RPMI8226 (cell line): Measurements from ENCODE around the gene PRR33.

Experiments
- DNase-seq: peaks from one replicate; pipeline ENCODE4 v3.0.0-alpha.2; 2015

PRR33 gene

DNA sequence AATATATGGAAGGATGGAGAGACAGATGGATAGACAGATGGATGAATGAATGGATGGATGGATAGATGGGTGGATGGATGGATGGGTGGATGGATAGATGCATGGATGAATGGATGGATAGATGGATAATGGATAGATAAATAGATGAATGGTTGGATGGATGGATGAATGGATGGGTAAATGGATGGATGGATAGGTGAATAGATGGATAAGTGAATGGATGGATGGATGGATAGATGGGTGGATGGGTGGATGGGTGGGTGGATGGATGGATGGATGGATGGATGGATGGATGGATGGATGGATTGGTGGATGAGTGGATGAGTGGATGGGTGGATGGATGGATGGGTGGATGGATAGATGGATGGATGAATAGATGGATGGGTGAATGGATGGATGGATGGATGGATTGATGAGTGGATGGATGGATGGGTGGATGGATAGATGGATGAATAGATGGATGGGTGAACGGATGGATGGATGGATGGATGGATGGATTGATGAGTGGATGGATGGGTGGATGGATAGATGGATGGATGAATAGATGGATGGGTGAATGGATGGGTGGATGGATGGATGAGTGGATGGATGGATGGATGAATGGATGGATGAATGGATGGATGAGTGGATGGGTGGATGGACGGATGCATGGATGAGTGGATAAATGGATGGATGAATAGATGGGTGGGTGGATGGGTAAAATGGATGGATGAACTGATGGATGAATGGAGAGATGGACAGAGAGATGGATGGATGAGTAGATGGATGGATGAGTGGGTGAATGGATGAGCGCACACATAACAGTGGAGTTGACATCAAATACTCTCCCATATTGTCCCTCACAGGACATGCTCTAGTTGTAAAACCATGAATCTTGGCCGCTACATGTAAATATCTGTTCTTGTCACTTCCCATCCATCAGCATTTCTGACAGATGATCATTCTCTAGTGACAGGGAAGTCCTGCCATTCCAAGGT, 30.0 kb downstream of the PRR33 start:
- no peak for DNase-seq

DNA sequence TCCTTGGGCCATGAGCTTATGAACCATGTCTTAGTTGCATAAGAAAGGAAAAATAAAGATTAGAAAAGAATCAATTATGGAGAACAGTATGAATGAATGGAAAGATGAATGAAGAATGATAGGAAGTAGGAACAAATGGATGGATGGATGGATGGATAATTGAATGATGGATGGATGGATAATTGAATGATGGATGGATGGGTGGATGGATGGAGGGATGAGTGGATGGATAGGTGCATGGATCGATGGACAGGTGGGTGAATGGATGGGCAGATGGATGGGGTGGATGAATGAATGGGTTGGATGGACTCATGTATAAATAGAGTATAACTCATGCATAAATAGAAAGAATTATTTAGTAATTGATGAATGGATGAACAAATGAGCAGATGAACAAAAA, 31.6 kb downstream of the PRR33 start:
- DNase-seq = no peak

DNA sequence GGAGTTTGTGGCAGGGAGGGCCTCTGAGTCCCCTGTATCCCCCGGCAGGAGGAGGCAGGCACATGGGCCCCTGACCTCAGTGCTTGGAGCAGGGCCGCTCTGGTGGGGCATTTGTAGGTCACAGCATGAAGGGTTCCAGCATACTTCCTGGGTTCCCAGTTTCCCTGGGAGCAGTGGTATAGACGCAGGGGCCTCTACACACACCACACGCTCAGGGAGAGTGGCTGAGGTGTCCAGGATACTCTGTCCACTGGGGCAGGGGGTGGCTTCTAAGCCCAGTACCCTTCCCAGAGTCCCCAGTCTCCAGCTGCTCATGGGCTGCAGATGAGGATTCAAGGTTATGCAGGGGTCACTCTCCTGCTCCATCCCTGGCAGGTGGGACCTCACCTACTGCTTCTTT, 32.7 kb downstream of the PRR33 start:
- no peak for DNase-seq

DNA sequence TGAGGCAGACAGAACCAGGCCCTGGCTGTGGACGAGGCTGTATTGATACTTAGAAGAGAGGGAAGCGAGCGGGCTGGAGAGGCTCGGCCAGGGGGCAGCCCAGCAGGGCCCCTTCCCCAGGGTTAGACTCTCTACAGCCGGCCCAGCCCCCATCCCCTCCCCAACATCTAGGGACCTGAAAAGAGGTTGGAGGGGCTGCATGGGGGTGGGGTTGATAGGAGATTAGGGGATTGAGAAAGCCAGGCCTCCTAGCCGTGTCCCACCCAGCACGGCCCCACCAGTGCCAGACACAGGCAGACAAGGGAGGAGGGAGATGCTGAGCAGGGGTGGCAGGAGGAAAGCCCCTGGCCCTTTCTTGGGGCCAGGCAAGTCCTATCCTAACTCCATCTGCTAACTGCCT, 33.1 kb downstream of the PRR33 start:
- DNase-seq = no peak

DNA sequence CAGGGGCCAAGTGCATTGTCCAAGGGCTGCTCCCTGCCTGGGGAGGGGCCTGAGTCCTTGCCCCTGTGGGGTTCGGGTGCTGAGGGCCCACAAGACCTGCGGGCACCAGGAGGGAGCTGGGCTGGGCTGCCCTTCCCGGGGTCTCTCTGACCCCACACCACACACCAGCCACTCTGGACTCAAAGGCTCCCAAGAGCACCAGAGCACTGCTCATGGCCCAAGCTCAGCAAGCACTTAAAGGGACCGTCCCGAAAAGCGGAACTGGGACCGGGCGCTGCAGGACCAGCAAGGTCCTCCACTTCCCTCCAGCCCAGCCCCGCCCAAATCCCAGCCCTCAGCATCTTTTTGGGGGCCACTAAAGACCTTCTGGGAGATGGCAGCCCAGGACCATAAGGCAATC, 33.5 kb downstream of the PRR33 start:
- no peak for DNase-seq

DNA sequence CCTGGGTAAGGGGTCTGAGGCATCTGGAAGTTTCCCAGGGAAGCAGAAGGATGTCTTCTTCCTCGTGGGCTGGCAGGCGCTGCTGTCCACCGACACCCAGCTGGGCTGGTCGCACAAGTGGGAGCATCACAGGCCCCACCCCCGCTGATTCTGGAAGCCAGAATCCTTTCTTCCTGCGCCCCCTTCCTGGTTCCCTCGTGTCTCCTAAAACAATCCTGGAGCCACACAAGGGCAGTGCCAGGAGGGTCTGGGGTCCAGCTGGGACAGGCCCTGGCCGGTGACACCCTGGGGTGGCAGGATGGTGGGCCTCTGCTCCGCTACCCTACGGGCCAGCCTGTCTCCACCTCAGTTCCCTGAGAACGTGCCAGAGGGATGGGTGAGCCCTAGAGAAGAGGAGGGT, 34.6 kb downstream of the PRR33 start:
- no peak for DNase-seq

DNA sequence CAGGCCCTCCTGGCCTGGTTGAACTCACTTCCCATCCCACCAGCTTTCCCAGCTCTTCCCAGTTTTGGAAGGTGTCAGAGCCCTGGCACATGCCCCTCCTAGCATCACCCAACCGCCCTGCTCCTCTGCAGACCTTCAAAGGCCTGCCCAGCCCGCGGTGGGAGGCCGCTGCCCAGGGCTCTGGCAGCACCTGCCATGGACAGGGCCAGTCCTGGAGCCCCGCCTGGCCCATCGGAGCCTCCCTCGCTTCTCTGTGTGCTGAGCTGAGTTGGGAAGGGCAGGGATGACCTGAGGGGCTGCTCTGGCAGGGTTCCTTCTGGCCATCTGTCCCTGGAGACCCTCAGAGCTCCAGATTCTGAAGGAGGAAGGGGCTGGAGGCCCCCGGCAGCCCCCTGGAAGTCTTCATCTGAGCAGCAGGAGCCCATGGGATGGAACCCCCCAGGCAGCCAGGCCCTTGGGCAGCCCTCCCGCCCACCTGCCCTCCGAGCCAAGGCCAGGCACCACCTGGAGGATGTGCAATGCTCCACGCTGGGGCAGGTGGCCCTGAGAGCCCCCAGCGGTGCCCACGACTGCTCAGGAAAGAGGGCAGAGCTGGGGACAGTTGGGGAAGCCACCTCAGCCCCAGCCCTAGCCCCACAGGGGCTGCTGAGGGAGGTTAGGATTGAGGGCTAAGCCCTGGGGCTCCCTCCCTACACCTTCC, 35.2 kb downstream of the PRR33 start:
- no peak for DNase-seq

DNA sequence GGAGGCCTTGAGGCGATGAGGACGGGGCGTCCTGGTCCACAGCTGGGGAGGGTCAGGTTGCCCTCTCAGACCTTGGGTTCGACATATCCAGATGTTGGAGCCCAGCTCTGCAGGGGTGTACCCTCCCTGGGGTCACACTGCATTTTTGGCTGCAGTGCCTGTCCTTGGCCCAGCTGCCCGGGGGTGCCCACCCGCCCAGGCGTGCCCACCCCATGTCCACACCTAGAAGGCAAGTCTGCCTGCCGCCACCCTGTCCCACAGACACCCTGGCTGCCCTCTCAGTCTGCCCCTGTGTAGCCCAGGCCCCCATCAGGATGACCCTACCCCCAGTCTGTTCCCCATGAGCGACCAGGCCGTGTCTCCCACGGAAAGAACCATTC, 35.8 kb downstream of the PRR33 start:
- no peak for DNase-seq

DNA sequence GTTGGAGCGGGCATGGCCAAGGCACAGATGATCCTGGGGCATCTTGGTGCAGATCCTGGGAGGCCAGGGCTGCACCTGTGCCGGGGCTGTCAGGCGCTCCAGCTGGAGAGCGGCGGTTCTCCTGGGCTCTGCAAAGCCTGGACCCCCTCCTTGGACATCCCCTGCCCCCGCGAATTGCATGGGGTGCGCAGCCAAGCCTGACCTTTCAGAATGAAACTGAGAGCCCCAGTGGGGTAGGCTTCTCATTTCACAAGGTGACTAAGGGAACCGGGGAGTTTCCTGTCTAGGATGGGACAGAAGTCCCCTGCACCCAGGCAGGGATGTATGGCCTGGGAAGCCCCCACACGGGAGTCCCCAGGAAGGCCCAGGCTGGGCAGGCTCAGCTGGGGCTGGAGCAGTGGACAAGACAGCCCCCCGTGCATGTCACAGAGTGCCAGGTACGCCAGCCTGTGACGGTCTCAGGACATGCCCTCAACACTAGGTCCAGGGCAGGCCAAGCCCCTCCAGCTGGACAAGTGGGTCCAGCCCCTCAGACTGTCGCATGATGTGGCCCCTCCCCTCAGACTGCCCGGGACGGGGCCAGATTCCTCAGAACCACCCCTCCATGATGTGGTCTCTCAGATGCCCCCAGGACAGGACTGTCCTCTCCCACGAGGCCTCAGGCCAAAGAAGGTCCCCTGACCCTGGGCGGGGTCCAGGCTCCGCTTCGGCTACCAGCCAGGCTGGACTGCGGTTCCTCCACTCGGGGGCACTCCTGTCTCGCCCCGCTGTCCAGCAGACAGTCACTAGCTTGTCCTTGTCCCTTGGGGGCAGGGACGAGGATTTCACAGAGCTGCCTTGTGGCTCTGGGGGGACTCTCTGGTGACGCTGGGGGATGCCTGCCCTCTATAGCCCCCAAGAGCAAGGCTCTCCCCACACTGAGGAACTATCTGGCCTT, 36.5 kb downstream of the PRR33 start:
- no peak for DNase-seq

DNA sequence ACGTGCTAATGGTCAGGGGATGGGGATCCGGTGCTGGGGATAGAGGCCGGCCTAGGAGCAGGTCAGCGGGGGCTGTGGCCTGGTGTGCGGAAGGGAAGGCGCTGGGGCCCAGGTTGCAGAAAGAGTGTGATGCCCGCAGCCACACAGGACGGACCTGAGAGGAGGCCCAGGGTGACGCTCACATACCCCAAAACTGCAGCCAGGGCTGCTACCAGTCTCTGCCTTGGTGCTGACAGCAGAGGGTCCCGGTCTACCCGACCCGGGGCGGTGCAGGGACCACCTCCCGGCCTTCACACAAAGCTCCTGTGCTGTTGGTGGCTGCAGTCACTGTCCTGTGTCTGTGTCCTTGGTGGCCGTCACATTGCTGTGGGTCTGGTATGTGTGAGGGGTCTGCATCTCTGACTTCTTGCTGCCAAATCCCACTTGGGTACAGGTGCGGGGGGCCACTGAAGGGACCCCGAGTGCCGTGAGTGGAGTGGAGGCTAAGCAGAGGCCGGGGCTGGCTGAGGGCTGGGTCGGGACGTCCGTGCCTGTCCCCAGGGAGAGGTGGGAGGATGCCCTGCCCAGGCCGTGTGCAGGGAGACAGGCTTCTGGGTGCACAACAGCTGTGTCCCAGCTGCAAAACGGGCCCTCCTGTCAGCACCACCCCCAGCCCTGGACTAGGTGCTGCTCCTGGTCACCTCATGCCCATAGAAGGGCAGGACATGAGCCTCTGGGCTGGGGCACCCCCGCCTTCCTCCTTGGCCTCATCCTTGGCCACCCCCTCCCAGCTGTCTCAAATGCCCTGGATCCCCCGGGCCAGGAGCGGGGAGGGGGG, 37.4 kb downstream of the PRR33 start:
- no peak for DNase-seq

DNA sequence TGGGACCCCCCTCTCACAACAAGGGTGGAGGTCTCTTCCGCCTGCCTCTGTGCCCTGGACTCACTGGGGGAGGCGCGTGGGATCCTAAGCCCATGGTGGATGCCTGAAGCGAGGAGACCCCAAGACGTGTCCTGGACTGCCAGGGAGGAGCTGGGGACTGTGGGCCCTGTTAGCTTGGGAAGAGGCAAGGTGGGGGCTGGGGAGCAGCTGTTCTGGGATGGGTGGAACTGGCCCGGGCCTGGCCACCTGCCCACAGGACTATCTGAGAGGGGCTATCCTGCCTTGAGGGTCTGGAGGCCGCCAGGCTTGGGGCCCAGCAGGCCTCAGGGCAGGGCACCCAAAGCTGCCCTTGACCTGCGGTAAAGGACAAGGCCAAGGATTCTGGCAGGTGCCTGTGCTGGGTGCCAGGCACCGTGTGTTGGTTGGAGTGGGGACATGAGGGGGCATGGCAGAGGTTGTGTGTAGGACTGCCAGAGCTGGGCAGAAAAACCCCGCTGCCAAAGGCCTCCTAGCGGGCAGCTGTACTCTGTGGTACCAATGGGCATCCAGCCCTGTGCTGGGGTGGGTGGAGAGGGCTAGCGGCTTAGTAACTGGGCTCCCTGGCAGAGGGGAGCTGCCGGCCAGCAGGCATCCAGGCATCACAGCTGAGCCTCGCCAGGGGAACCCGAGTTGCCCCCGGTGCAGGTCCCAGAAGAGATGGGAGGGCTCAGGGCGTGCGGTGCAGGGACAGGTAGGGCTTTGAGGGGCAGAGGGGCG, 38.1 kb downstream of the PRR33 start:
- peak; percentile 62 for DNase-seq

DNA sequence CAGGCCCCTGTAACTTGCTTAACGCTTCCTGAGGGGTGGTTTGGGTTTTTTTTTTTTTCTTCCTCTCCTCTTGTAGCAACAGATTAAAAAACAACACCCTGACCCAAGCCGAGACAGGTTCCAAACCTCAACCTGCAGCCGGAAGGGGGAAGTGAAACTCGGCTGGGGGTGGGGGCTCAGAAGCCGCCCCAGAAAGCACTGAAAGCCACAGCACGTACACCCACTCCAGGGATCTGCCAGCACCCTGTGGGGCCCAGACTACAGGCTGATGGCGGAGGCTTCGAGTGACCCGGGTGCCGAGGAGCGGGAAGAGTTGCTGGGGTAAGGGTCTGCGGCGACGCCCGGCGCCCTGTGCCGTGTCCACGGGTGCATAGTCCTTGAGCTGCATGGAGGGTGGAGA, 38.8 kb downstream of the PRR33 start, which contains the start of gene LSP1:
TSS of gene LSP1 (plus strand) at position 208 of the 400 bp plus-strand sequence. CDS start at position 269, 61 bp downstream.
- peak; percentile 91 for DNase-seq

DNA sequence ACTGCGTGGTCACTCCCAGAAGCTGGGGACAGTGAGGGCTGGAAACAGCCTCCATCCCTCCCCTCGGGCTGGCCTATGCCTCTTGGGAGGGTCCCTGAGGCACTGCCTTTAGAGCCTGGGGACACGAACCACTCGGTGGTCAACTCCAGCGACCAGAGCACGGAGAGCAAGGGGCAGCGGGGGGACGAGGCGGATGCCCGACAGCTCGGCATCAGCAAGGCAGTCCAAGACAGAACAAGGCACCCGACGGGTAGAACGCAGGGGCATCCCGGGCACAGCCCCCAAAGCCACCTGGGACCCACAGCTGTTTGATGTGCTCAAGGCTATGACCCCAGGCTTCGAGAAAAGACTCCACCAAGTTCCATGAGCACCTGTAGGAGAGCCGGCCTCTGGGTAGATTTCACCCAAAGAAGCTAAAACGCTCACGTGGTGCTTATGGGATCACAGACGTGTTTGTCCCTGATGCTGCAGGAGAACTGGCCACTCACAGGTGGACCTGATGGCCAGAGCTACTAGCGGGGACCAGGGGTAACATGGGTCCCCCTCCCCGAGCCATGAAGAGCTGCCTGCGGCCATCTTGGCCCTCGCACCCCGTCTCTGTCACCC, 39.3 kb downstream of the PRR33 start:
- peak; percentile 54 for DNase-seq

DNA sequence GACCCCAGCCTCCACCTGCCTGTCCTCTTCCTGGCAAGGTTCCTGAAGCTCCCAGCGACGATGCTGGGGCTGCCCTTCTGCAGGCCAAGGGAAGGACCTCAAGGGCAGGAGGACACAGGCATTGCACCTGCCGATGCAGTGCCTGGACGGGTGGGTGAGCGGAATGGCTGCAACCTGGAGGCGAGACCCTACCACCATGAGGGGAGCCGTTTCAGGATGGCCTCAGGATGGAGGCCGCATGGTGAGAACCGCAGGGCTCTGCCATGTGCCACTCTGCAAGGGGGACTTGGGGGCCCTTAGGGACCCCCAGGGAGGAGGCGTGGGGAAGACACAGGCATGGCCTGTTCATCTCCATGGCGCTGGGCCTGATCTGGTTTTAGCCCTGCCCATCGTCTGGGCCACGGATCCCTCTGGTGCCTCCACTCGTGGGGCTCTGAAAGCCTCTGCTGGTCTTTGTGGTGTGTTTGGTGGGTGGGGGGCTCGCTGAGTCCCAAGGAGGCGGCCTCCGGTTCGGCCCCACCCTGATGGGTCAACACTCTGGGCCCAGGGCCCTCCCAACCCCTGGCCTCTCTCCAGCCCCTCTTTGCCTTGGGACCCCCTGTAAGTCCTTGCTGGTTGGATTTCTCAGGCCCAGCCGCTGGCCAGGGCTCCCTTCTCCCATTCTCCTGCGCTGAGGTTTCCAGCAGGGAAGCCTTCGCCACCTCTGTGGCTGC, 40.1 kb downstream of the PRR33 start:
- DNase-seq = no peak

DNA sequence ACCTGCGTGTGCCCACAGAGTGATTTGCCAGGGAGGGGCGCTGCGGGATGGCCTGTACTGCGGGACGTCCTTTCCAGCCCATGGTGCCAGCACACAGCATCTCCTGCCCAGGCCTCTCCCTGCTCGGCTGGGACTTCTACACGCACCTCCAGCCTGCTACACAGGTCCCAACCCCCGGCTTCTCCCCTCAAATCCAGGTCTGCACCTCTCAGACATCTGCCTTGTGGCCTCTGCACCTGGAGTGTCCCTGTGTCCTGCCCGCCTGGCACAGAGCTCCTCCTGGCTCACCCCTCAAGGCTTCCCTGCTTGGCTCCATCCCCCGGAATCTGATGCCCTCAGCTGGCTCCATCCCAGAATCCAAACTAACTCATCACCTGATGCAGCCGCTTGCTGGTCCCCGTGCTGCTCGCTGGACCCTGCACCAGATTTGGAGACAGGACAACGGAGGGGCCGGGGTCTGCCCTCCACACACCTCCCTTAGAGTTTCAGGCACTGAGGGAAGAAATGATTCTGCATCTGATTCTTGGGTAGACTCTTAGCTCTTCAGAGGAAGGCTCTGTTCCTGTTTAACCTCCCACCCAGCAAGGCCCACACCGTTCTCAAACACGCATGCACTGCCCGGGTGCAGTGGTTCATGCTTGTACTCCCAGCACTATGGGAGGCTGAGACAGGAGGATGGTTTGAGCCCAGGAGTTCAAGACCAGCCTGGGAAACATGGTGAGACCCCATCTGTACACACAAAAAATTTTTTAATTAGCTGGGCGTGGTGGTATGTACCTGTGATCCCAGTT, 42.9 kb downstream of the PRR33 start:
- DNase-seq = no peak

DNA sequence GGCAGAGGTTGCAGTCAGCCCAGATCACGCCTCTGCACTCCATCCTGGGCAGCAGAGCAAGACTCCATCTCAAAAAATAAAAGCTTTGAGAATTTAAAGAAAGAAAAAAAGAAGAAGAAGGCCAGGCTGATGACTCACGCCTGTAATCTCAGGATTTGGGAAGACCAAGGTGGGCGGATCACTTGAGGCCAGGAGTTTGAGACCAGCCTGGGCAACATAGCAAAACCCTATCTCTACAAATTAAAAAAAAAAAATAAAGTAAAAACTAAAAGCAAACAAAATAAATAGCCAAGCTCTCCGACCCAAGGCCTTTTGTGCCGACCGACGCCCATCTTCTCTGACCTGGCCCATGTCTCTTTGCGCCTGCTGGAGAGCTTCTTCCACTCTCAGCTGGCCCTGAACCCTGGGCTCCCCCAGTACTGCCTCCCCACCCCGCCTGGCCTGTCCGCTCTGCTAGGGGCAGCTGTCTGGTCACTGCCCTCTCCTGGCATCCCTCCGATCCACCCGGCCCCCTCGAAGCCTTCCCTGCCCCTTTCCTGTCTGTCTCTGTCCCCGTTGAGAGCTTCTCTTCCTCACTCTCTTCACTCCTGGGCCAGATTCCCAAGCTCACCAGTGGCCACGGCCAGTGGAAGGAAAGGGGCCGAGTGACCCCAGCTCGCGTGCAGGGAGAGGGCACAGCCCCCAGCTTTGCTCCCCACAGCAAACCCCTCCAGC, 43.6 kb downstream of the PRR33 start:
- no peak for DNase-seq

DNA sequence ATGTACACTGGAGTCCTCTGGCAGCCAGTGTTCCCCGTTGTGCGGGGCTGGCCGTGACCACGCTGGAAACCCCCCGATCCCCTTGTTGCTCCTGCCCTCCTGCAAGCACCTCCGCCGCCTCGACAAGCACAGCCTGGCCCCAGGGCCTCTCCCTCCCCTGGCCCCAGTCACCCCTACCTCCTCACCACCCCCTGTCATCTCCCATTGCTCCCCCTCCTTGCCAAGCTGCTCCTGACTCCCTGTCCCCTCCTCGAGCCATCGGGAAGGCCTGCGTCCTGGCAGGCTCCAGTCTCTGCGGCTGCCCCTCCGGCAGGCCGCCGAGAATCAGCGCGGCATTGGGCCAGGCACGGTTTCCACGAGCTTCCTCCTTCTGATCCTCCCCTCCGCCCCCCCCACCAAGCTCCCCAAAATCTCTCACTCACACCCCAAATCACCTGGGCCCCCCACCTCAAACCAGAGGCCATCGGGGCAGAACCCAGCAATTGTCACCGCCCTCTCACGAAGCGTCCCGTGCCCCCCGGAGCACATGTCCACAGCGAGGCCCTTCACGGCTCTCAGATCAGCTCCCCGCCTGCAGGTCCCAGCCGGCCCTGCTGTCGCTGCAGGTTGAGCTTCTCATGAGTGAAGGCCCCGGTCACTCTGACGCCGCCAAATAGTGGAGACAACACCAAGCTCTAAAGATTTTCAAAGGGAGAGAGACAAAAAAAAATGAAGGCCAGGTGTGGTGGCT, 44.5 kb downstream of the PRR33 start:
- no peak for DNase-seq

DNA sequence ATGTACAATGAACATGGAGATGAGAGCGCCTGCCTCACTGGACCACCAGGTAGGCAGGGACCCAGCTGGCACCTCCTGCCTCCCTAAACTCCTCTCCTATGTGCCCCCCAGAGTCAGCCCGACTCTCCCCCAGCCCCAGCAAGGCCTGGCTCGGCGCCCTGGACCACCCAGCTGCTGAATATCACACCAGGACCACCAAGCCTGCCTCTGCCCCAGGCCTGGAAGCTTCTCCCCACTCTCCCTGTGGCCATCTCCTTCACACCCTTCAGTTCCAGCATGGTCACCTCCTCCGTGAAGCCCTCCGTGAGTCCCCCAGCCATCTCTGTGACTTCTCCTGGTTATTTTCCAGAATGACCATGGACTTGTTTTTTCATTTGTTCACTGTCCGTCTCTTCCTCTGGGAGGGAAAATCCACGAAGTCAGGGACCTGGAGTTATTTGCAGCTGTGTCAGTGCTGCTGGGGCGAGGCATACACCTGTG, 45.2 kb downstream of the PRR33 start:
- DNase-seq = no peak
